ENCODE data around the gene MLKL.

Gene MLKL

DNA sequence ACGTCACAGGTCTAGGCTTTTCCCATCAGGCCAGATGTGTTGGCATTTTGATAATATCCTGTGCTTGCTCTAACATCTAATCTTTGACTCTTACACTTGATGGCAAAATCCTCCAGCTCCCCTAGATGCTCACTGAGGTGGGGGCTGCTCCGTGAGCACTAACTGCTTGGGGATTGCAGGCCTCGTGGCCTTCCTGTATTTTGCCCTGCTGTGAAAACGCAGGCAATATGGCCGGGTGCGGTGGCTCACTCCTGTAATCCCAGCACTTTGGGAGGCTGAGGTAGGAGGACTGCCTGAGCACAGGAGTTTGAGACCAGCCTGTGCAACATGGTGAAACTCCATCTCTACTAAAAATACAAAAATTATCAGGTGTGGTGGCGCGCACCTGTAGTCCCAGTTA, 9.7 kb upstream of the MLKL start:
- H3K27me3 ChIP-seq: no peaks in the 10 kb centered on the region
- H3K9me3 ChIP-seq: no peaks in the 10 kb centered on the region
- no peak overlapping the region for H3K4me3 ChIP-seq
- intact Hi-C loops (cut with DNase I; ENCODE audit: low total_unique reads): loop anchor here (5.0 kb wide), 1 partner anchor 147 kb away; no protein-coding TSS in a partner anchor
- no peak overlapping the region for H3K27ac ChIP-seq
- DNase-seq: peak in 1 of 2 donors; percentile 17
- no peaks in the 10 kb centered on the region for H3K36me3 ChIP-seq
- TF ChIP-seq, protein P1, sequence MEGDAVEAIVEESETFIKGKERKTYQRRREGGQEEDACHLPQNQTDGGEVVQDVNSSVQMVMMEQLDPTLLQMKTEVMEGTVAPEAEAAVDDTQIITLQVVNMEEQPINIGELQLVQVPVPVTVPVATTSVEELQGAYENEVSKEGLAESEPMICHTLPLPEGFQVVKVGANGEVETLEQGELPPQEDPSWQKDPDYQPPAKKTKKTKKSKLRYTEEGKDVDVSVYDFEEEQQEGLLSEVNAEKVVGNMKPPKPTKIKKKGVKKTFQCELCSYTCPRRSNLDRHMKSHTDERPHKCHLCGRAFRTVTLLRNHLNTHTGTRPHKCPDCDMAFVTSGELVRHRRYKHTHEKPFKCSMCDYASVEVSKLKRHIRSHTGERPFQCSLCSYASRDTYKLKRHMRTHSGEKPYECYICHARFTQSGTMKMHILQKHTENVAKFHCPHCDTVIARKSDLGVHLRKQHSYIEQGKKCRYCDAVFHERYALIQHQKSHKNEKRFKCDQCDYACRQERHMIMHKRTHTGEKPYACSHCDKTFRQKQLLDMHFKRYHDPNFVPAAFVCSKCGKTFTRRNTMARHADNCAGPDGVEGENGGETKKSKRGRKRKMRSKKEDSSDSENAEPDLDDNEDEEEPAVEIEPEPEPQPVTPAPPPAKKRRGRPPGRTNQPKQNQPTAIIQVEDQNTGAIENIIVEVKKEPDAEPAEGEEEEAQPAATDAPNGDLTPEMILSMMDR (IDR thresholded peaks at IDR 0.05): no peak
- no peaks in the 10 kb centered on the region for H3K4me1 ChIP-seq

DNA sequence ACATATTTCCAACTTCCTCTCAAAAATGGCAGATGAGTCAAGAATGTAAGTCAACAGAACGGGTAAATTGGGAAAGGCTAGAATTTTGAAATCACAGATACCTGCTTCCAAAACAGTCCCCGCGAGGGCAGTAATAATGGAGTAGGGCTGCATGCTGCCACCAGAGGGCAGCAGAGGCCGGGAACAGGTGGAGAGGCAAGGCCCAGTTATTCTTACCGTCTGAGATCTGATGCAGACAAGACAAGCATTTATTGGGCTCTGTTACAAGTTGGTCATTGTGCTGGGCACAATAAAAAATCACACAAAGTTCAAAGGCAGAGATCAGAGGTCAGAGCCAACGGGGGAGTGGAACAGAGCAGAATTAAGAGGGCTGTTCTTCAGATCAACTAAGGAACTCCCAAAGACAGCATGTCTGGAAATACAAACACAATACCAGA, 8.8 kb upstream of the MLKL start:
- DNase-seq: peak; percentile 74 to 84
- Histone ChIP-seq H3K4me1 (no peaks in the 10 kb centered on the region), H3K27ac (no peak overlapping the region), H3K9me3 (no peaks in the 10 kb centered on the region), H3K4me3 (no peak overlapping the region), H3K36me3 (no peaks in the 10 kb centered on the region), H3K27me3 (no peaks in the 10 kb centered on the region)
- TF ChIP-seq, protein P1 (IDR thresholded peaks at IDR 0.05): peak; percentile 86 to 97
- intact Hi-C loops (cut with DNase I; ENCODE audit: low total_unique reads): loop anchor here (5.0 kb wide), 1 partner anchor 158 kb away; no protein-coding TSS in a partner anchor

DNA sequence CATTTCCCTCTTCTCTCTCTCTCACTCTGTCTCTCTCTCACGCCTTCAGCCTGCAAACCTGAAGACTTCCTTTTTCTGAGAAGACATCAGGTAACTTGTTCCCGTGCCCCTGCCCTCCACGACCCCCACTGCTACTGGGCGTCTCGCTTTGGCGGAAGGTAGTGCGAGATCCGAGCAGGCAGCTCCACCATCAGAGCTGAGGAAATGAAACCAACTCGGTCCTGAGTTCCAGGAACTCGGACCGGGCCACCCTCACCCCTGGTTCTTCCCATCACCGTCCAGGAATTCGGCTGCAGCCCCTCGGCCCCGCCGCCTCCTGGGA, 585 bp downstream of the MLKL start:
- H3K4me3 ChIP-seq: peak overlapping the region; percentile 68 to 73
- no peaks in the 10 kb centered on the region for H3K36me3 ChIP-seq
- TF ChIP-seq, protein P1 (IDR thresholded peaks at IDR 0.05): no peak
- peaks cover 0 to 19% (median 9%) of the 10 kb centered on the region in 4 donors for H3K4me1 ChIP-seq
- peak overlapping the region; percentile 71 to 72 for H3K27ac ChIP-seq
- DNase-seq: no peak
- intact Hi-C loops (cut with DNase I; ENCODE audit: low total_unique reads): no loop called here
- H3K9me3 ChIP-seq: no peaks in the 10 kb centered on the region
- H3K27me3 ChIP-seq: no peaks in the 10 kb centered on the region

DNA sequence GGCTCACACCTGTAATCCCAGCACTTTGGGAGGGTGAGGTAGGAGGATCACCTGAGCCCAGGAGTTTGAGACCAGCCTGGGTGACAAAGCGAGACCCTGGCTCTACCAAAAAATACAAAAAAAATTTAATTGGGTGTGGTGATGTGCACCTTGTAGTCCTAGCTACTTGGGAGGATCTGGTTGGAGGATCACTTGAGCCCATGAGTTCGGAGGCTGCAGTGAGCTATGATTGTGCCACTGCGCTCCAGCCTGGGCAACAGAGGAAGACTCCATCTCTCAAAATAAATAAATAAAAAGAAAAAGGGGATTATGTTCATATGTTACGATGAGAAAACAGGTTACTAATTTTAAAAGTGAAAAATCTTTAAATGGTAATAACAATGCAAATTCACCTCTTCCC, 996 bp downstream of the MLKL start:
- H3K36me3 ChIP-seq: no peaks in the 10 kb centered on the region
- no peaks in the 10 kb centered on the region for H3K9me3 ChIP-seq
- peak overlapping the region; percentile 68 to 73 for H3K4me3 ChIP-seq
- H3K27me3 ChIP-seq: no peaks in the 10 kb centered on the region
- intact Hi-C loops (cut with DNase I; ENCODE audit: low total_unique reads): no loop called here
- TF ChIP-seq, protein P1 (IDR thresholded peaks at IDR 0.05): no peak
- DNase-seq: no peak
- H3K4me1 ChIP-seq: peaks cover 0 to 19% (median 9%) of the 10 kb centered on the region in 4 donors
- peak overlapping the region; percentile 71 to 72 for H3K27ac ChIP-seq

DNA sequence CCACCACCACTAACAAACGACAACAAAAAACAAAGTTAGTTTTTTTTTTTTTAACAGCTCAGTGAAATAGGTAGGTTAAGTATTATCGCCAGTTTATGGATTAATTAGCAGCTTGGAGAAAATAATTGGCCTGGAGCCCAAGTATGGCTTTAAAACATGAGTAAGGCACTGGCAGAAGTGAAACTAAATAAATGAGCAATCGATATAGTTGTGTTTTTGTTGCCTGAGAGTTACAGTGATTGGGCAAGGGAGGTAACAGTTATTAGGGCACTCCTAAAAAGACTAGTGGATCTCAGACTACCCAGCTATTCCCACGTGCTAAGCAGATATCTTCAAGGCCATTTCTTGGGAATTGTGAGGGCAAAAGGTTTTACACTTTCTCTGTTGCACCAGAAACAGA, 2.4 kb downstream of the MLKL start:
- no peaks in the 10 kb centered on the region for H3K27me3 ChIP-seq
- intact Hi-C loops (cut with DNase I; ENCODE audit: low total_unique reads): no loop called here
- H3K4me3 ChIP-seq: no peak overlapping the region
- no peaks in the 10 kb centered on the region for H3K9me3 ChIP-seq
- no peaks in the 10 kb centered on the region for H3K36me3 ChIP-seq
- peaks cover 0 to 19% (median 9%) of the 10 kb centered on the region in 4 donors for H3K4me1 ChIP-seq
- TF ChIP-seq, protein P1 (IDR thresholded peaks at IDR 0.05): no peak
- no peak overlapping the region for H3K27ac ChIP-seq
- no peak for DNase-seq
